K562 (cell line): ENCODE measurements around the gene ATP6V0E1. TPM values are rescaled to one million over a fixed set of nuclear protein-coding genes. Genes with fewer than 3 reads are reported as not detected.
A peak's percentile ranks its signal among the peaks of the same experiment; 100 is the strongest.

Experiments
- BRCA1 ChIP-seq, 2 experiments: fragments of 450-650 bp in 1 of 2; sonication (generic) in 1 of 2; formaldehyde crosslinking in 1 of 2; IDR thresholded peaks; 2 replicates each; pipeline versions ENCODE4 v1.5.0 to v1.6.1; 2017 to 2020; ENCODE audit warnings: mild to moderate bottlenecking in 1 of 2, missing genetic modification reagents in 1 of 2
- C11orf30 ChIP-seq: fragments of 450-650 bp; IDR thresholded peaks from 2 replicates; pipeline ENCODE4 v1.6.1; 2016; ENCODE audit warnings: low read depth, mild to moderate bottlenecking
- CUX1 ChIP-seq: fragments of 200-800 bp; sonication (Bioruptor generic); IDR thresholded peaks from 2 replicates; pipeline ENCODE4 v1.6.1; 2016; ENCODE audit warnings: missing genetic modification characterization, missing compliant biosample characterization
- DDX20 ChIP-seq: fragments of 450-650 bp; IDR thresholded peaks from 2 replicates; pipeline ENCODE4 v1.6.1; 2016; ENCODE audit warnings: missing genetic modification characterization, low read depth, mild to moderate bottlenecking, missing compliant biosample characterization, moderate library complexity
- HMG20A ChIP-seq: fragments of 450-650 bp; formaldehyde crosslinking; conservative IDR thresholded peaks from 2 replicates; pipeline ENCODE4 v1.4.0; 2020; ENCODE audit warnings: mild to moderate bottlenecking, mixed read lengths
- JUNB ChIP-seq: fragments of 450-650 bp; formaldehyde crosslinking; conservative IDR thresholded peaks from 2 replicates; pipeline ENCODE4 v1.4.0; 2020; ENCODE audit warnings: mild to moderate bottlenecking
- JUND ChIP-seq, 2 experiments: IDR thresholded peaks; 2 replicates in 1 of 2; 3 replicates in 1 of 2; pipeline ENCODE4 v1.6.1; 2011; ENCODE audit warnings: borderline replicate concordance in 2 of 2, low read depth in 2 of 2, low read length in 2 of 2, improper control_type of control experiment in 1 of 2, missing biosample characterization in 1 of 2, missing genetic modification characterization in 1 of 2, missing genetic modification reagents in 1 of 2
- KAT8 ChIP-seq: fragments of 450-650 bp; IDR thresholded peaks from 2 replicates; pipeline ENCODE4 v1.6.1; 2016; ENCODE audit warnings: low read depth, mild to moderate bottlenecking
- PTBP1 ChIP-seq: fragments of 200-400 bp; formaldehyde crosslinking; IDR thresholded peaks from 2 replicates; pipeline ENCODE4 v1.6.1; 2017; ENCODE audit warnings: low read depth, low read length
- RBM34 ChIP-seq: fragments of 200-400 bp; formaldehyde crosslinking; IDR thresholded peaks from 2 replicates; pipeline ENCODE4 v1.6.1; 2018; ENCODE audit warnings: low read length, borderline replicate concordance; ENCODE audit not compliant: insufficient read depth
- SAFB ChIP-seq: fragments of 200-400 bp; formaldehyde crosslinking; IDR thresholded peaks from 2 replicates; pipeline ENCODE4 v1.6.1; 2017; ENCODE audit warnings: low read depth, low read length, borderline replicate concordance
- SPI1 ChIP-seq: IDR thresholded peaks from 2 replicates; pipeline ENCODE4 v1.6.1; 2011; ENCODE audit warnings: low read depth, low read length, control low read depth, borderline replicate concordance
- SRF ChIP-seq, 2 experiments: fragments of 250-450, 450-650 bp in 1 of 2; sonication (Bioruptor Pico) in 1 of 2; sonication (generic) in 1 of 2; formaldehyde crosslinking; IDR thresholded peaks; 2 replicates each; pipeline versions ENCODE4 v1.5.0 to v1.5.1; 2020 to 2022; ENCODE audit warnings: mild to moderate bottlenecking in 1 of 2, missing genetic modification reagents in 1 of 2
- TAL1 ChIP-seq: fragments of 450-650 bp; IDR thresholded peaks from 2 replicates; pipeline ENCODE4 v1.6.1; 2016; ENCODE audit warnings: mild to moderate bottlenecking
- ZBTB7A ChIP-seq: IDR thresholded peaks from 2 replicates; pipeline ENCODE4 v1.6.1; 2011; ENCODE audit warnings: low read depth, mild to moderate bottlenecking, low read length, moderate library complexity, borderline replicate concordance; ENCODE audit not compliant: control insufficient read depth
- ZHX1 ChIP-seq: fragments of 150-350 bp; conservative IDR thresholded peaks from 2 replicates; pipeline ENCODE4 v1.6.1; 2014; ENCODE audit warnings: low read length
- ZNF12 ChIP-seq: sonication (generic); formaldehyde crosslinking; IDR thresholded peaks from 2 replicates; pipeline ENCODE4 v1.4.0; 2020; ENCODE audit warnings: mild to moderate bottlenecking, missing genetic modification reagents
- ZNF41 ChIP-seq: fragments of 250-450 bp; sonication (Bioruptor Pico); conservative IDR thresholded peaks from 2 replicates; pipeline ENCODE4 v1.4.0; 2020; ENCODE audit warnings: mild to moderate bottlenecking
- polyA plus RNA-seq, 8 experiments: library from polyadenylated mRNA; depleted of rRNA in 4 of 8; stranded (reverse) in 5 of 8; unstranded in 3 of 8; fragments of >200 nt; fragmentation: Nextera tagmentation in 2 of 8; fragmentation: Illumina TruSeq in 1 of 8; extraction: Ambion mirVana in 2 of 8; extraction: Trizol in 1 of 8; gene quantifications; 2 replicates each; pipeline versions ENCODE4 v1.2.1 to v1.2.3, GENCODE V29; 2011 to 2014; ENCODE audit warnings: inconsistent platforms in 1 of 8, missing spikeins in 1 of 8
- total RNA-seq, 7 experiments: library from RNA; depleted of rRNA in 6 of 7; stranded (reverse); fragments of >200 nt in 6 of 7; fragmentation: Illumina TruSeq in 2 of 7; extraction: Trizol in 2 of 7; gene quantifications; 2 replicates each; pipeline versions ENCODE4 v1.2.1 to v1.2.3, GENCODE V29; 2011 to 2021; ENCODE audit warnings: low replicate concordance in 1 of 7

ATP6V0E1 gene
- total and polyA plus RNA-seq, 9 of the 15 experiments (the other 6 are each of a cell fraction or from before 2014, with no cell fraction given) = 63.8 to 395 (median 112) TPM

GRCh38 chr5:172983542-172984243 lies at the start of gene ATP6V0E1 (continued):
- no peak for TF ChIP-seq BRCA1 (IDR thresholded peaks at IDR 0.05)
- TF ChIP-seq BRCA1 (CRISPR knock-in tag; IDR thresholded peaks at IDR 0.05) = no peak
- no peak; the same call in 1 of the 2 replicates for TF ChIP-seq SAFB
- TF ChIP-seq PTBP1 = no peak
- no peak for TF ChIP-seq JUNB (CRISPR knock-in tag)
- TF ChIP-seq DDX20 (tag) = no peak
- TF ChIP-seq RBM34 = no peak
- 0 out of 2 replicates have a peak, but pooled peaks have one; percentile 39 for TF ChIP-seq JUND (IDR thresholded peaks at IDR 0.05; ENCODE audit: borderline replicate concordance, low read depth, low read length)
- no peak for TF ChIP-seq JUND (tag; IDR thresholded peaks at IDR 0.05; ENCODE audit: borderline replicate concordance, low read depth, low read length)
- TF ChIP-seq C11orf30 = no peak
- TF ChIP-seq ZBTB7A = peak; percentile 59
- no peak for TF ChIP-seq SRF (CRISPR knock-in tag; IDR thresholded peaks at IDR 0.05)
- TF ChIP-seq KAT8 = no peak
- no peak for TF ChIP-seq HMG20A (CRISPR knock-in tag)
- peak; percentile 31; the same call in 1 of the 2 replicates for TF ChIP-seq ZNF12
- TF ChIP-seq TAL1 = no peak
- TF ChIP-seq ZHX1 = no peak
- no peak for TF ChIP-seq SPI1
- no peak for TF ChIP-seq ZNF41
- no peak for TF ChIP-seq CUX1 (CRISPR knock-in tag)
